Measurements from ENCODE around the gene CPT1B. TPM values are rescaled to one million over a fixed set of nuclear protein-coding genes. Genes with fewer than 3 reads are reported as not detected.

Gene CPT1B
- polyA plus RNA-seq, 3 donors = 0.18 to 66.9 TPM; not detected in 1

GRCh38 chr22:50531546-50531961, 46.7 kb downstream of the CPT1B start:
- Histone ChIP-seq H3K9ac (ENCODE audit: insufficient read depth, low read length, poor library complexity, severe bottlenecking) (peak overlapping the region; percentile 100), H2AFZ (ENCODE audit: insufficient read depth, low read depth, low read length, poor library complexity, severe bottlenecking) (no peak overlapping the region), H3K4me1 (ENCODE audit: control insufficient read depth in 1 of 2, insufficient read depth in 2 of 2, low read length in 2 of 2) (peaks cover 73 to 87% of the 10 kb centered on the region in 2 donors), H4K20me1 (ENCODE audit: insufficient read depth, low read length) (peaks cover 32% of the 10 kb centered on the region), H3K27me3 (ENCODE audit: control insufficient read depth in 2 of 2, insufficient read depth in 2 of 2, low read length in 2 of 2) (no peaks in the 10 kb centered on the region), H3K36me3 (replicated peaks in 1 of 2; ENCODE audit: control insufficient read depth in 1 of 2, insufficient read depth in 2 of 2, low read length in 2 of 2) (peaks cover 13 to 16% of the 10 kb centered on the region in 2 donors), H3K9me3 (replicated peaks in 1 of 2; ENCODE audit: control insufficient read depth in 1 of 2, insufficient read depth in 1 of 2, low read length in 2 of 2) (no peaks in the 10 kb centered on the region), H3K4me3 (replicated peaks in 1 of 3; ENCODE audit: low read depth in 2 of 3, low read length in 3 of 3) (peak overlapping the region; percentile 72 to 99 (median 92)), H3K27ac (ENCODE audit: low read depth in 1 of 2, low read length in 2 of 2) (peak overlapping the region; percentile 100), H3K79me2 (ENCODE audit: insufficient read depth, low read length) (peaks cover 84% of the 10 kb centered on the region), H3K4me2 (replicated peaks; ENCODE audit: extremely low read depth, low read length, poor library complexity, severe bottlenecking) (peak overlapping the region; percentile 95)
- H3K27me3 Mint-ChIP-seq (ENCODE audit: low read depth in 3 of 3) = no peaks in the 10 kb centered on the region
- WGBS (ENCODE audit: insufficient coverage) = under 1% methylated on average over 43 of the region's 44 CpGs
- H3K4me3 Mint-ChIP-seq = peak overlapping the region; percentile 90 to 93
- intact Hi-C loops (cut with micrococcal nuclease) = loop anchor here (1.0 to 10.0 kb wide), 4 partner anchors 8 to 597 kb away; partner anchors contain the start of gene TRABD (in 1 of the 2)
- DNase-seq = peak; percentile 65 to 87 (median 72)
- H3K4me1 Mint-ChIP-seq = peaks cover 55% of the 10 kb centered on the region
- H3K27ac Mint-ChIP-seq = peak overlapping the region; percentile 99 to 100 (median 99)
- no peak for TF ChIP-seq CTCF (IDR thresholded peaks at IDR 0.05)
- no peaks in the 10 kb centered on the region for H3K9me3 Mint-ChIP-seq
- H3K36me3 Mint-ChIP-seq = peaks cover 23 to 25% of the 10 kb centered on the region in 2 donors

GRCh38 chr22:50530877-50531545, 47.2 kb downstream of the CPT1B start:
- Mint-ChIP-seq H3K27ac (peak overlapping the region; percentile 99 to 100 (median 99)), H3K4me1 (peaks cover 50% of the 10 kb centered on the region), H3K27me3 (ENCODE audit: low read depth in 3 of 3) (no peaks in the 10 kb centered on the region), H3K9me3 (no peaks in the 10 kb centered on the region), H3K36me3 (peaks cover 23 to 25% of the 10 kb centered on the region in 2 donors), H3K4me3 (peak overlapping the region; percentile 90 to 93)
- Histone ChIP-seq H3K27me3 (ENCODE audit: control insufficient read depth in 2 of 2, insufficient read depth in 2 of 2, low read length in 2 of 2) (no peaks in the 10 kb centered on the region), H3K36me3 (replicated peaks in 1 of 2; ENCODE audit: control insufficient read depth in 1 of 2, insufficient read depth in 2 of 2, low read length in 2 of 2) (peaks cover 13 to 16% of the 10 kb centered on the region in 2 donors), H3K79me2 (ENCODE audit: insufficient read depth, low read length) (peaks cover 81% of the 10 kb centered on the region), H2AFZ (ENCODE audit: insufficient read depth, low read depth, low read length, poor library complexity, severe bottlenecking) (no peak overlapping the region), H3K4me3 (replicated peaks in 1 of 3; ENCODE audit: low read depth in 2 of 3, low read length in 3 of 3) (peak overlapping the region; percentile 72 to 99 (median 92)), H4K20me1 (ENCODE audit: insufficient read depth, low read length) (peaks cover 38% of the 10 kb centered on the region), H3K4me2 (replicated peaks; ENCODE audit: extremely low read depth, low read length, poor library complexity, severe bottlenecking) (peak overlapping the region; percentile 95), H3K27ac (ENCODE audit: low read depth in 1 of 2, low read length in 2 of 2) (peak overlapping the region; percentile 100), H3K9ac (ENCODE audit: insufficient read depth, low read length, poor library complexity, severe bottlenecking) (peak overlapping the region; percentile 100), H3K9me3 (replicated peaks in 1 of 2; ENCODE audit: control insufficient read depth in 1 of 2, insufficient read depth in 1 of 2, low read length in 2 of 2) (no peaks in the 10 kb centered on the region), H3K4me1 (ENCODE audit: control insufficient read depth in 1 of 2, insufficient read depth in 2 of 2, low read length in 2 of 2) (peaks cover 67 to 87% of the 10 kb centered on the region in 2 donors)
- WGBS (ENCODE audit: insufficient coverage) = 0% methylated on average over 53 of the region's 53 CpGs
- intact Hi-C loops (cut with micrococcal nuclease) = loop anchor here (1.0 to 10.0 kb wide), 5 partner anchors 8 to 596 kb away; partner anchors contain the start of gene TRABD (in 1 of the 2)
- TF ChIP-seq CTCF (IDR thresholded peaks at IDR 0.05) = no peak
- DNase-seq = peak; percentile 78 to 88 (median 82)

Measured in CD14-positive monocyte (primary cell).